OCI-LY7 (cell line): ENCODE results near the gene CTSC. TPM values are rescaled to one million over a fixed set of nuclear protein-coding genes. Genes with fewer than 3 reads are reported as not detected.

Experiments used
- BruUV-seq: library from RNA; stranded (reverse); fragments of 400-500 nt; replicated peaks from 2 replicates; lab custom pipeline; 2021; lab: Mats Ljungman, UMichigan
- CTCF ChIA-PET: fragments of 300-600 bp; sonication (Branson Sonifier 250); formaldehyde crosslinking; loops from one replicate; lab custom pipeline; 2022; ENCODE audit warnings: antibody characterized with exemption; ENCODE audit not compliant: unreplicated experiment; lab: Charles Lee
- POLR2A ChIA-PET: fragments of 300-600 bp; sonication (Branson Sonifier 250); formaldehyde crosslinking; loops from one replicate; lab custom pipeline; 2022; ENCODE audit warnings: antibody characterized with exemption; lab: Charles Lee
- DNase-seq: peaks from one replicate; pipeline ENCODE4 v3.0.0-alpha.2; 2015; ENCODE audit warnings: low spot score
- H2AFZ ChIP-seq: fragments of 200-600 bp; sonication (generic), shearing (Covaris generic); 2 replicates; pipeline ENCODE4 v1.6.1; 2014; ENCODE audit warnings: mild to moderate bottlenecking, antibody characterized with exemption, low read length, moderate library complexity
- H3K27ac ChIP-seq: fragments of 200-600 bp; sonication (generic); 2 replicates; pipeline ENCODE4 v1.5.1; 2014; ENCODE audit warnings: mixed run types, low read depth, mild to moderate bottlenecking, moderate library complexity, low read length, inconsistent platforms; ENCODE audit not compliant: poor library complexity, severe bottlenecking
- H3K36me3 ChIP-seq: fragments of 200-600 bp; sonication (generic); 2 replicates; pipeline ENCODE4 v1.6.1; 2014; ENCODE audit warnings: mild to moderate bottlenecking, antibody characterized with exemption, low read length, moderate library complexity, mixed read lengths; ENCODE audit not compliant: insufficient read depth
- H3K4me1 ChIP-seq: fragments of 200-600 bp; sonication (generic); 2 replicates; pipeline ENCODE4 v1.5.1; 2014; ENCODE audit warnings: mild to moderate bottlenecking, low read length; ENCODE audit not compliant: insufficient read depth, poor library complexity, severe bottlenecking
- H3K4me2 ChIP-seq: fragments of 200-600 bp; sonication (generic); 2 replicates; pipeline ENCODE4 v1.6.1; 2014; ENCODE audit warnings: mild to moderate bottlenecking, low read length
- H3K4me3 ChIP-seq: fragments of 200-600 bp; sonication (generic); 2 replicates; pipeline ENCODE4 v1.5.1; 2014; ENCODE audit warnings: mild to moderate bottlenecking, low read depth, low read length; ENCODE audit not compliant: poor library complexity, severe bottlenecking
- H3K79me2 ChIP-seq: fragments of 200-600 bp; sonication (generic); 2 replicates; pipeline ENCODE4 v1.6.1; 2016; ENCODE audit warnings: low read depth, mild to moderate bottlenecking, low read length, moderate library complexity, mixed read lengths; ENCODE audit not compliant: insufficient read depth
- H3K9me2 ChIP-seq: fragments of 200-600 bp; sonication (generic); 2 replicates; pipeline ENCODE4 v1.6.1; 2016; ENCODE audit warnings: mild to moderate bottlenecking, low read length, mixed read lengths; ENCODE audit not compliant: insufficient read depth
- H3K9me3 ChIP-seq: fragments of 200-600 bp; sonication (generic); 2 replicates; pipeline ENCODE4 v1.6.1; 2014; ENCODE audit warnings: mild to moderate bottlenecking, mixed run types, low read length, mixed read lengths
- H4K20me1 ChIP-seq: fragments of 200-600 bp; sonication (generic); 2 replicates; pipeline ENCODE4 v1.6.1; 2014; ENCODE audit warnings: mild to moderate bottlenecking, antibody characterized with exemption, low read length, moderate library complexity, mixed read lengths; ENCODE audit not compliant: insufficient read depth
- EZH2phosphoT487 ChIP-seq: fragments of 200-600 bp; sonication (generic); IDR thresholded peaks from 2 replicates; pipeline ENCODE4 v1.6.1; 2018; ENCODE audit warnings: low read depth, borderline replicate concordance, mild to moderate bottlenecking, mixed run types, antibody characterized with exemption, low read length, moderate library complexity, mixed read lengths
- intact Hi-C: fragments of 100-400 bp; cut with micrococcal nuclease; formaldehyde crosslinking; loops from one replicate; pipeline ENCODE4 v1.10.0; 2022; ENCODE audit not compliant: unreplicated experiment
- total RNA-seq, 2 experiments: library from RNA; depleted of rRNA in 1 of 2; stranded (reverse); fragments of >200 nt in 1 of 2; shearing (Covaris generic) in 1 of 2; gene quantifications; 2 replicates each; pipeline ENCODE4 v1.2.3, GENCODE V29; 2014 to 2022
- TF ChIP-seq, protein P1 (sequence below): fragments of 200-600 bp; sonication (generic); conservative IDR thresholded peaks from 2 replicates; pipeline ENCODE4 v1.5.1; 2014; ENCODE audit warnings: mild to moderate bottlenecking, antibody characterized with exemption, low read length, moderate library complexity, mixed read lengths

Gene CTSC
- total RNA-seq, 2 experiments from 2014 or later: 60.5 to 90.3 TPM

- no peak for DNase-seq
- H3K79me2 ChIP-seq: peaks cover 58% of the 10 kb centered on the region
- CTCF ChIA-PET: no interaction called here
These were observed 17.4 kb downstream of the CTSC start for GRCh38 chr11:88320149-88320559.

DNA sequence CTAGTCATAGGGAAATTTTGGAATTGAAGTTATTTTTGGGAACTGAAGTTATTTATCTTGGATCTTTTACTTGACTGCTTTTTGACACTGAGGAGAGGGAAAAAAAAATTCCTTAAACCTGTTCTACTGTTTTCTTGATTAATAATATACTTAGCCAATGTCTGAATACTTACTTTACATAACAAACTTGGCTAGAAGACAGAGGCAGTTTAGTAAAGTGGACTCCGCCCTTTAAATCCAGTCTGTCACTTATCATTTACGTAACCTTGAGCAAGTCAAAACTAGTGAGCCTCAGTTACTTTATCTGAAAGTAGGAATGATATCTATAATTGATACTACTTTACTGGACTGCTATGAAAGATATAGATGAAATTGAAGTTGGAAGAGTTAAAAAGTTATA is 19.5 kb downstream of the CTSC start:
- Histone ChIP-seq H4K20me1 (no peaks in the 10 kb centered on the region), H3K9me2 (no peaks in the 10 kb centered on the region), H3K27ac (no peak overlapping the region), H3K79me2 (peaks cover 43% of the 10 kb centered on the region), H3K4me3 (no peak overlapping the region), H3K36me3 (peaks cover 65% of the 10 kb centered on the region), H3K4me2 (no peak overlapping the region), H3K4me1 (no peaks in the 10 kb centered on the region), H3K9me3 (no peaks in the 10 kb centered on the region), H2AFZ (no peak overlapping the region)
- no TSS peak for BruUV-seq
- no peak for DNase-seq
- TF ChIP-seq EZH2phosphoT487: no peak
- TF ChIP-seq, protein P1, sequence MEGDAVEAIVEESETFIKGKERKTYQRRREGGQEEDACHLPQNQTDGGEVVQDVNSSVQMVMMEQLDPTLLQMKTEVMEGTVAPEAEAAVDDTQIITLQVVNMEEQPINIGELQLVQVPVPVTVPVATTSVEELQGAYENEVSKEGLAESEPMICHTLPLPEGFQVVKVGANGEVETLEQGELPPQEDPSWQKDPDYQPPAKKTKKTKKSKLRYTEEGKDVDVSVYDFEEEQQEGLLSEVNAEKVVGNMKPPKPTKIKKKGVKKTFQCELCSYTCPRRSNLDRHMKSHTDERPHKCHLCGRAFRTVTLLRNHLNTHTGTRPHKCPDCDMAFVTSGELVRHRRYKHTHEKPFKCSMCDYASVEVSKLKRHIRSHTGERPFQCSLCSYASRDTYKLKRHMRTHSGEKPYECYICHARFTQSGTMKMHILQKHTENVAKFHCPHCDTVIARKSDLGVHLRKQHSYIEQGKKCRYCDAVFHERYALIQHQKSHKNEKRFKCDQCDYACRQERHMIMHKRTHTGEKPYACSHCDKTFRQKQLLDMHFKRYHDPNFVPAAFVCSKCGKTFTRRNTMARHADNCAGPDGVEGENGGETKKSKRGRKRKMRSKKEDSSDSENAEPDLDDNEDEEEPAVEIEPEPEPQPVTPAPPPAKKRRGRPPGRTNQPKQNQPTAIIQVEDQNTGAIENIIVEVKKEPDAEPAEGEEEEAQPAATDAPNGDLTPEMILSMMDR: no peak
- ChIA-PET CTCF (no interaction called here), POLR2A (interaction anchor here (0.9 kb wide), 1 partner anchor 11 kb away, joined by 3 read pairs; no protein-coding TSS in a partner anchor)
- intact Hi-C loops: no loop called here

More at GRCh38 chr11:88320149-88320559, 17.4 kb downstream of the CTSC start:
- intact Hi-C loops: no loop called here
- Histone ChIP-seq H4K20me1 (no peaks in the 10 kb centered on the region), H3K9me3 (no peaks in the 10 kb centered on the region), H3K27ac (no peak overlapping the region), H3K4me3 (no peak overlapping the region), H3K4me2 (no peak overlapping the region), H3K4me1 (no peaks in the 10 kb centered on the region), H3K36me3 (peaks cover 68% of the 10 kb centered on the region), H2AFZ (no peak overlapping the region), H3K9me2 (no peaks in the 10 kb centered on the region)
- TF ChIP-seq EZH2phosphoT487: no peak
- TF ChIP-seq, protein P1: no peak
- no TSS peak for BruUV-seq
- POLR2A ChIA-PET: interaction anchor here (1.3 kb wide), 1 partner anchor 12 kb away, joined by 3 read pairs; no protein-coding TSS in a partner anchor

- Histone ChIP-seq H4K20me1 (no peaks in the 10 kb centered on the region), H3K4me3 (no peak overlapping the region), H3K4me2 (no peak overlapping the region), H3K27ac (no peak overlapping the region), H3K4me1 (no peaks in the 10 kb centered on the region), H2AFZ (no peak overlapping the region), H3K36me3 (peaks cover 63% of the 10 kb centered on the region), H3K9me3 (no peaks in the 10 kb centered on the region), H3K9me2 (no peaks in the 10 kb centered on the region), H3K79me2 (peaks cover 43% of the 10 kb centered on the region)
- intact Hi-C loops: no loop called here
- TSS peak; percentile 16 for BruUV-seq
- TF ChIP-seq, protein P1: no peak
- no peak for TF ChIP-seq EZH2phosphoT487
- CTCF ChIA-PET: no interaction called here
- POLR2A ChIA-PET: interaction anchor here (0.9 kb wide), 1 partner anchor 12 kb away, joined by 3 read pairs; no protein-coding TSS in a partner anchor
- DNase-seq: no peak
These were observed 20.0 kb downstream of the CTSC start for GRCh38 chr11:88317536-88317935.
